ENCODE results near the gene TRIM46. TPM values are rescaled to one million over a fixed set of nuclear protein-coding genes. Genes with fewer than 3 reads are reported as not detected.

The TRIM46 gene
- total RNA-seq, 1 experiment from 2014 or later: 4.1 TPM

GRCh38 chr1:155130272-155131006, 43.2 kb upstream of the TRIM46 start:
- BruUV-seq (replicated peaks): no TSS peak
- Histone ChIP-seq H3F3A (ENCODE audit: low read length, unreplicated experiment) (no peaks in the 10 kb centered on the region), H3K9me2 (replicated peaks; ENCODE audit: low read length) (no peaks in the 10 kb centered on the region), H3K4me3 (ENCODE audit: low read length) (peak overlapping the region; percentile 85), H3K27ac (ENCODE audit: low read length) (peak overlapping the region; percentile 99), H3K79me2 (ENCODE audit: low read length) (peaks cover 35% of the 10 kb centered on the region), H3K27me3 (ENCODE audit: low read length) (no peaks in the 10 kb centered on the region), H2AFZ (ENCODE audit: low read length) (no peak overlapping the region), H3K4me1 (ENCODE audit: insufficient read depth, low read length) (peaks cover 71% of the 10 kb centered on the region), H3K9me3 (ENCODE audit: low read length) (no peaks in the 10 kb centered on the region), H4K20me1 (ENCODE audit: low read length) (0 out of 2 replicates have a peak, but pooled peaks cover 6% of the 10 kb centered on the region), H3K36me3 (ENCODE audit: low read depth, low read length) (peaks cover 22% of the 10 kb centered on the region), H3K4me2 (ENCODE audit: low read length) (peak overlapping the region; percentile 97), H3K9ac (ENCODE audit: low read length) (peak overlapping the region; percentile 95)
- no peak for TF ChIP-seq CTCF (conservative IDR thresholded peaks at IDR 0.05; ENCODE audit: low read depth, low read length)
- TF ChIP-seq EZH2 (IDR thresholded peaks at IDR 0.05; ENCODE audit: low read length, unreplicated experiment): no peak
- no peak for TF ChIP-seq EZH2phosphoT487 (IDR thresholded peaks at IDR 0.05; ENCODE audit: borderline replicate concordance, low read length)
- ChIA-PET CTCF (interaction anchor here (0.6 to 2.8 kb wide), 4 partner anchors 33 to 42 kb away, joined by 4 to 14 read pairs (median 5); partner anchors contain the start of gene KRTCAP2), POLR2A (ENCODE audit: unreplicated experiment) (interaction anchor here (0.6 to 0.8 kb wide), 2 partner anchors 9 to 187 kb away, joined by 3 to 5 read pairs; no protein-coding TSS in a partner anchor)
- DNase-seq (no peak), ATAC-seq (no peak)
- intact Hi-C loops (cut with micrococcal nuclease): no loop called here

- Histone ChIP-seq H3K79me2 (ENCODE audit: low read length) (peaks cover 35% of the 10 kb centered on the region), H3K36me3 (ENCODE audit: low read depth, low read length) (peaks cover 22% of the 10 kb centered on the region), H2AFZ (ENCODE audit: low read length) (no peak overlapping the region), H3K9me3 (ENCODE audit: low read length) (no peaks in the 10 kb centered on the region), H3F3A (ENCODE audit: low read length, unreplicated experiment) (no peaks in the 10 kb centered on the region), H3K9ac (ENCODE audit: low read length) (no peak overlapping the region), H3K4me1 (ENCODE audit: insufficient read depth, low read length) (peaks cover 64% of the 10 kb centered on the region), H3K4me3 (ENCODE audit: low read length) (no peak overlapping the region), H3K27ac (ENCODE audit: low read length) (no peak overlapping the region), H3K4me2 (ENCODE audit: low read length) (peak overlapping the region; percentile 97; the same call in 1 of the 2 replicates), H3K27me3 (ENCODE audit: low read length) (no peaks in the 10 kb centered on the region), H4K20me1 (ENCODE audit: low read length) (0 out of 2 replicates have a peak, but pooled peaks cover 6% of the 10 kb centered on the region), H3K9me2 (replicated peaks; ENCODE audit: low read length) (no peaks in the 10 kb centered on the region)
- ATAC-seq: no peak
- ChIA-PET CTCF (no interaction called here), POLR2A (ENCODE audit: unreplicated experiment) (no interaction called here)
- no TSS peak for BruUV-seq (replicated peaks)
- TF ChIP-seq EZH2phosphoT487 (IDR thresholded peaks at IDR 0.05; ENCODE audit: borderline replicate concordance, low read length) (no peak), CTCF (conservative IDR thresholded peaks at IDR 0.05; ENCODE audit: low read depth, low read length) (no peak), EZH2 (IDR thresholded peaks at IDR 0.05; ENCODE audit: low read length, unreplicated experiment) (no peak)
- no peak for DNase-seq
- intact Hi-C loops (cut with micrococcal nuclease): no loop called here
Observed at GRCh38 chr1:155131285-155131684, 42.4 kb upstream of the TRIM46 start.

GRCh38 chr1:155131856-155132255, 41.8 kb upstream of the TRIM46 start:
- peaks cover 22% of the 10 kb centered on the region for H3K36me3 ChIP-seq (ENCODE audit: low read depth, low read length)
- no peak overlapping the region for H2AFZ ChIP-seq (ENCODE audit: low read length)
- DNase-seq (no peak), ATAC-seq (no peak)
- H3K27ac ChIP-seq (ENCODE audit: low read length): no peak overlapping the region
- H3K9me2 ChIP-seq (replicated peaks; ENCODE audit: low read length): no peaks in the 10 kb centered on the region
- ChIA-PET CTCF (no interaction called here), POLR2A (ENCODE audit: unreplicated experiment) (no interaction called here)
- TF ChIP-seq EZH2 (IDR thresholded peaks at IDR 0.05; ENCODE audit: low read length, unreplicated experiment) (no peak), CTCF (conservative IDR thresholded peaks at IDR 0.05; ENCODE audit: low read depth, low read length) (no peak), EZH2phosphoT487 (IDR thresholded peaks at IDR 0.05; ENCODE audit: borderline replicate concordance, low read length) (no peak)
- H3K4me2 ChIP-seq (ENCODE audit: low read length): no peak overlapping the region
- peaks cover 38% of the 10 kb centered on the region for H3K79me2 ChIP-seq (ENCODE audit: low read length)
- no peaks in the 10 kb centered on the region for H3F3A ChIP-seq (ENCODE audit: low read length, unreplicated experiment)
- no peak overlapping the region for H3K4me3 ChIP-seq (ENCODE audit: low read length)
- no peak overlapping the region for H3K9ac ChIP-seq (ENCODE audit: low read length)
- no peaks in the 10 kb centered on the region for H3K27me3 ChIP-seq (ENCODE audit: low read length)
- no TSS peak for BruUV-seq (replicated peaks)
- peaks cover 62% of the 10 kb centered on the region for H3K4me1 ChIP-seq (ENCODE audit: insufficient read depth, low read length)
- 0 out of 2 replicates have a peak, but pooled peaks cover 6% of the 10 kb centered on the region for H4K20me1 ChIP-seq (ENCODE audit: low read length)
- H3K9me3 ChIP-seq (ENCODE audit: low read length): no peaks in the 10 kb centered on the region
- intact Hi-C loops (cut with micrococcal nuclease): no loop called here

All from PC-3 (cell line).